ENCODE data around the gene CCDC92. TPM values are rescaled to one million over a fixed set of nuclear protein-coding genes. Genes with fewer than 3 reads are reported as not detected.

Gene CCDC92
- total RNA-seq, 2 donors from 2014 or later: 19.7 to 25.1 TPM

DNA sequence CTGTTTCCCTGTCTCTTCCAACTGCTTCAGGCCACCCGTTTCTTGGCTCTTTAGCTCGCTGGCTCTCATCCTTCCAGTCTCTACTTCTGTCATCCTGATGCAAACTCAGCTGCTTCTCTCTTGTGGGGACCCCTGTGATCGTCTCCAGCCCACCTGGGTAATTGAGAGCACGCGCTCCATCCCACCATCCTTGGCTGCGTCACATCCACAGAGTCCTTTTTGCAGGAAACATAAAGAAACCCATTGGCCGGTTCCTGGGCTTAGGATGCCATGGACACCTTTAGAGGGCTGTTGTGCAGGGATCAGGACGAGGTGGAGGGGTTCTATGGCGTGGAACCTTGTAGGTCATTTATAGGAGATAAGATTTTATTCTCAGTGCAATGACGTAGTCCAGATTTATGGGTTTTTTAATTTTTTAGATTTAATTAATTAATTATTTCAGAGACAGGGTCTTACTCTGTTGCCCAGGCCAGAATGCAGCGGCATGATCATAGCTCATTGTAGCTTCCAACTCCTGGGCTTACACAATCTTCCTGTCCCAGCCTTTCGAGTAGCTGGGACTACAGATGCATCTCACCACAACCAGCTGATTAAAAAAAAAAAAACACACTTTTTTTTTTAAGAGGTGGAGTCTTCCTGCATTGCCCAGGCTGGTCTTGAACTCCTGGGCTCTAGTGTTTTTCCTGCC is 82.6 kb downstream of the CCDC92 start:
- Histone ChIP-seq H3K27me3 (no peaks in the 10 kb centered on the region), H3K4me3 (no peak overlapping the region), H3K36me3 (replicated peaks in 1 of 2; ENCODE audit: insufficient read depth in 1 of 2, low read depth in 2 of 2) (no peaks in the 10 kb centered on the region), H3K9me3 (no peaks in the 10 kb centered on the region), H3K4me1 (peaks cover 4% of the 10 kb centered on the region), H3K27ac (no peak overlapping the region)
- ATAC-seq: no peak
- no peak for DNase-seq
- TF ChIP-seq POLR2A (IDR thresholded peaks at IDR 0.05): no peak
- TF ChIP-seq, protein P1, sequence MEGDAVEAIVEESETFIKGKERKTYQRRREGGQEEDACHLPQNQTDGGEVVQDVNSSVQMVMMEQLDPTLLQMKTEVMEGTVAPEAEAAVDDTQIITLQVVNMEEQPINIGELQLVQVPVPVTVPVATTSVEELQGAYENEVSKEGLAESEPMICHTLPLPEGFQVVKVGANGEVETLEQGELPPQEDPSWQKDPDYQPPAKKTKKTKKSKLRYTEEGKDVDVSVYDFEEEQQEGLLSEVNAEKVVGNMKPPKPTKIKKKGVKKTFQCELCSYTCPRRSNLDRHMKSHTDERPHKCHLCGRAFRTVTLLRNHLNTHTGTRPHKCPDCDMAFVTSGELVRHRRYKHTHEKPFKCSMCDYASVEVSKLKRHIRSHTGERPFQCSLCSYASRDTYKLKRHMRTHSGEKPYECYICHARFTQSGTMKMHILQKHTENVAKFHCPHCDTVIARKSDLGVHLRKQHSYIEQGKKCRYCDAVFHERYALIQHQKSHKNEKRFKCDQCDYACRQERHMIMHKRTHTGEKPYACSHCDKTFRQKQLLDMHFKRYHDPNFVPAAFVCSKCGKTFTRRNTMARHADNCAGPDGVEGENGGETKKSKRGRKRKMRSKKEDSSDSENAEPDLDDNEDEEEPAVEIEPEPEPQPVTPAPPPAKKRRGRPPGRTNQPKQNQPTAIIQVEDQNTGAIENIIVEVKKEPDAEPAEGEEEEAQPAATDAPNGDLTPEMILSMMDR (IDR thresholded peaks at IDR 0.05): no peak
- 74 to 80% methylated on average over 12 of the region's 12 CpGs for WGBS, 2 donors
- intact Hi-C loops (cut with DNase I): no loop called here

DNA sequence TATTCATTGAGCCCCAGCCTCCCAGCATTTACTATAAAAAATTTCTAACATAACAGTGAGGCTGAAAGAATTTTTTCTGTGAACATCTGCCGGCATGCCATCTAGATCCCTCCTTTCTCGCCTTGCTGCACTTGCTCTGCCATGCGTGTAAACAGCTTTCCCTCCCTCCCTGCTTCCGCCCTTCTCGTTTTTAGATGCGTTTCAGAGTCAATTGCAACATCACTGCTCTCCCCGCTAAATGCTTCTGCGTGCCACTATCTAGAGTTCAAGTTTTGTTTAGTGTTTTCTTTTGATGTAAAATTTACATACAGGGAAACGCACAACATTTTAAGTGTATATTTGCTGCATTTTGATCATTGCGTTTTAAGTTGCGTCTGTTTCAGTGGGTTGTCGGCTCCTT is 83.6 kb downstream of the CCDC92 start:
- TF ChIP-seq, protein P1 (IDR thresholded peaks at IDR 0.05): no peak
- TF ChIP-seq POLR2A (IDR thresholded peaks at IDR 0.05): no peak
- WGBS, 2 donors: 74 to 84% methylated on average over 12 of the region's 12 CpGs
- Histone ChIP-seq H3K4me3 (no peak overlapping the region), H3K27me3 (no peaks in the 10 kb centered on the region), H3K36me3 (replicated peaks in 1 of 2; ENCODE audit: insufficient read depth in 1 of 2, low read depth in 2 of 2) (no peaks in the 10 kb centered on the region), H3K4me1 (peaks cover 4% of the 10 kb centered on the region), H3K27ac (no peak overlapping the region), H3K9me3 (no peaks in the 10 kb centered on the region)
- intact Hi-C loops (cut with DNase I): no loop called here
- DNase-seq: no peak
- ATAC-seq: no peak

DNA sequence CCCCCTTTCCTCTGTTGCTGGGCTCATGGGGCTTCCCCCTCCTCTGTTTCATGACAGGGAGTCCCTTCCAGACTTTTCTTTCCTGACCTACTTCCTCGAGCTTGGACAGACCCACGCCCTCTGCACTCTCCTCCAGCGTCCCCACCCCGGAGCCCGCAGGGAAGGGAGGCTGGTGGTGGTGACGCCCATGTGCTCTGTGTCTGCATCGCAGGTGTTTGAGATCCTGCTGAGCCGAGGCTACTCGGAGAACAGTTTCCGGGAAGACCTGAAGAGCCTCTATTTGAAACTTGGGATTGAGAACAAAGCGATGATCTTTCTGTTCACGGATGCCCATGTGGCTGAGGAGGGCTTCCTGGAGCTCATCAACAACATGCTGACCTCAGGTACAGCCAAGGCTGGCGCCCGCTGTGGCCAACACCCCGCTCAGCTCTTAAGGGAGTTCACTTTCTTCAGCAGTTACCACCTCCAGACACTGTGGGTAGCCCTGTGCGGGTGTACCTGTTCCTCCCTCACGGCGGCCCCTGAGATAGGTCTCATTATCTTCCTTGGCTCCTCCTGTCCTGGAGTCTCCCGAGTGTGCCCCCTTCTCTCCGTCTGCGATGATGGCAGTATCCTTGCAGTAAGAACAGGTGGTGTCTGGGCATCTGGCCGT is 85.6 kb downstream of the CCDC92 start:
- no peaks in the 10 kb centered on the region for H3K27me3 ChIP-seq
- ATAC-seq: peak; percentile 18

DNA sequence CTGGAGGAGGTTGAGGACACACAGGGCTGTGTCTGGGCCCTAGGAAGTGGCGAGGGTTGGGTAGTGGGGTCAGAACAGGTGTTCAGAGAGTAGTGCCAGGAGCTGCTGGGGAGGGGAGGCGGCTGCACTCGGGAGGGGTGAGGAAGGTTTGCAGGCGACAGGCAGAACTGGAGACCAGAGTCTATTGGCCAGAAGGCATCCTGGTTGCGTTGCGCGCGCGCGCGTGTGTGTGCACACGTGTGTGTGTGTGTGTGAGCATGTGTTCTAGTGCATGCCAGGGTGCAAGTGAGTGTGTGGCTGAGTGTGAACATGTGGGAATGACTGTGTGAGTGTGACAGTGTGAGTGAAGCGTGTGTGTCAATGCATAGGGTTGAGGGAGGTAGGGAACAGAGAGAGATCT is 86.4 kb downstream of the CCDC92 start:
- ATAC-seq (no peak), DNase-seq (no peak)
- WGBS, 2 donors: 51 to 56% methylated on average over 13 of the region's 13 CpGs

More for the DNA sequence above, 85.6 kb downstream of the CCDC92 start:
- no peaks in the 10 kb centered on the region for H3K9me3 ChIP-seq
- intact Hi-C loops (cut with DNase I): no loop called here
- no peak for DNase-seq
- no peaks in the 10 kb centered on the region for H3K36me3 ChIP-seq (replicated peaks in 1 of 2; ENCODE audit: insufficient read depth in 1 of 2, low read depth in 2 of 2)
- TF ChIP-seq, protein P1 (IDR thresholded peaks at IDR 0.05): no peak
- no peak for TF ChIP-seq POLR2A (IDR thresholded peaks at IDR 0.05)
- no peak overlapping the region for H3K27ac ChIP-seq
- WGBS, 2 donors: 31 to 43% methylated on average over 18 to 22 of the region's 22 CpGs
- H3K4me1 ChIP-seq: peaks cover 4% of the 10 kb centered on the region
- H3K4me3 ChIP-seq: no peak overlapping the region

More for the DNA sequence above, 86.4 kb downstream of the CCDC92 start:
- Histone ChIP-seq H3K9me3 (no peaks in the 10 kb centered on the region), H3K27me3 (no peaks in the 10 kb centered on the region), H3K36me3 (replicated peaks in 1 of 2; ENCODE audit: insufficient read depth in 1 of 2, low read depth in 2 of 2) (no peaks in the 10 kb centered on the region), H3K4me3 (no peak overlapping the region), H3K4me1 (peaks cover 4% of the 10 kb centered on the region), H3K27ac (no peak overlapping the region)
- intact Hi-C loops (cut with DNase I): no loop called here
- no peak for TF ChIP-seq POLR2A (IDR thresholded peaks at IDR 0.05)
- TF ChIP-seq, protein P1 (IDR thresholded peaks at IDR 0.05): no peak

Small RNA genes within 50 kb of the gene (small RNA-seq; reads per million reads assigned to genes)
- gene AC068790.4: not detected
- not detected for gene AC068790.6

Other genes starting within 250 kb of the CCDC92 start
- under 1 TPM in 1 of 2 donors, not detected in 1; 0.26 TPM for gene DNAH10, start 210.5 kb downstream of the CCDC92 start, total RNA-seq
- gene ZNF664, start 384 bp upstream of the CCDC92 start, total RNA-seq: 10 to 100 TPM; 32.6 to 53.2 TPM

Measured in body of pancreas (tissue), 4 donors.